ENCODE measurements around the gene SBDS. TPM values are rescaled to one million over a fixed set of nuclear protein-coding genes. Genes with fewer than 3 reads are reported as not detected.
"Not testable (repeated sequence)": the region's sequence is repeated elsewhere in the genome, so short reads cannot be mapped to it uniquely, and the experiment has no call there.

SBDS gene
- total and polyA plus RNA-seq, 4 donors, result 67.5 to 108 (median 96.0) TPM

DNA sequence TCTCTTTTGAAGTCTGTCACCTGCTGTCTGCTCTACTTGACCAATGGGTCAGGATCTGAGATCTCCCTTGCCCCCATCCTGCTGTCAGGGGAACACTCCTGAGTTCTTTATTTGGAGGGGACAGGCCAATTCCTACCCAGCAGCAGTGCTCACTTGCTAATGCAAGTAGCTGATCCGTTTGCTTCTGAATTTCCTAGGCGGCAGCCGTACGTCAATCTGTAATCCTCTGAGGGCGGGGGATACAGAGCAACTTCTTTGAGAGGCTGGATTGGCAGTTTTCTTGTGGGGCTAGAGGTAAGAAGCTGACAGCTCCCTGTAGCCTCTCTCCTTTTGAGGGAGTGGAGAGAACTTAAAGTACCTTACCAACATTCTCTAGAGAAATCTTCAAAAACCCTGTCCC is 37.9 kb upstream of the SBDS start:
- peaks cover 0 to 3% (median 0%) of the 10 kb centered on the region in 4 donors for H3K9me3 ChIP-seq (ENCODE audit: control insufficient read depth in 4 of 4, insufficient read depth in 3 of 4, low read length in 3 of 4)
- TF ChIP-seq, protein P1, sequence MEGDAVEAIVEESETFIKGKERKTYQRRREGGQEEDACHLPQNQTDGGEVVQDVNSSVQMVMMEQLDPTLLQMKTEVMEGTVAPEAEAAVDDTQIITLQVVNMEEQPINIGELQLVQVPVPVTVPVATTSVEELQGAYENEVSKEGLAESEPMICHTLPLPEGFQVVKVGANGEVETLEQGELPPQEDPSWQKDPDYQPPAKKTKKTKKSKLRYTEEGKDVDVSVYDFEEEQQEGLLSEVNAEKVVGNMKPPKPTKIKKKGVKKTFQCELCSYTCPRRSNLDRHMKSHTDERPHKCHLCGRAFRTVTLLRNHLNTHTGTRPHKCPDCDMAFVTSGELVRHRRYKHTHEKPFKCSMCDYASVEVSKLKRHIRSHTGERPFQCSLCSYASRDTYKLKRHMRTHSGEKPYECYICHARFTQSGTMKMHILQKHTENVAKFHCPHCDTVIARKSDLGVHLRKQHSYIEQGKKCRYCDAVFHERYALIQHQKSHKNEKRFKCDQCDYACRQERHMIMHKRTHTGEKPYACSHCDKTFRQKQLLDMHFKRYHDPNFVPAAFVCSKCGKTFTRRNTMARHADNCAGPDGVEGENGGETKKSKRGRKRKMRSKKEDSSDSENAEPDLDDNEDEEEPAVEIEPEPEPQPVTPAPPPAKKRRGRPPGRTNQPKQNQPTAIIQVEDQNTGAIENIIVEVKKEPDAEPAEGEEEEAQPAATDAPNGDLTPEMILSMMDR (IDR thresholded peaks at IDR 0.05; ENCODE audit: control extremely low read depth, extremely low read depth), result no peak
- no peak overlapping the region for H3K9ac ChIP-seq (ENCODE audit: insufficient read depth in 1 of 2, low read length in 2 of 2)
- peaks cover 2 to 8% (median 4%) of the 10 kb centered on the region in 4 donors for H3K36me3 ChIP-seq (ENCODE audit: control insufficient read depth in 4 of 4, insufficient read depth in 4 of 4, low read length in 4 of 4)
- no peak overlapping the region for H3K4me3 ChIP-seq
- H3K27ac ChIP-seq (ENCODE audit: low read depth in 1 of 2, low read length in 1 of 2), result no peak overlapping the region
- H3K27me3 ChIP-seq (ENCODE audit: control insufficient read depth in 3 of 3, insufficient read depth in 3 of 3, low read length in 2 of 3), result no peaks in the 10 kb centered on the region
- no peak for ATAC-seq (ENCODE audit: insufficient read depth, low FRiP score)
- H3K4me1 ChIP-seq (ENCODE audit: control insufficient read depth in 5 of 5, insufficient read depth in 5 of 5, low read length in 5 of 5), result peaks cover 0 to 2% (median 0%) of the 10 kb centered on the region in 5 donors
- no peak for DNase-seq
- 90 to 95% methylated on average over 5 of the region's 5 CpGs for WGBS, 2 donors

GRCh38 chr7:67031685-67032084 is 36.3 kb upstream of the SBDS start:
- DNase-seq; H3K4me3 ChIP-seq; ATAC-seq (ENCODE audit: insufficient read depth, low FRiP score); H3K27me3 ChIP-seq (ENCODE audit: control insufficient read depth in 3 of 3, insufficient read depth in 3 of 3, low read length in 2 of 3); H3K27ac ChIP-seq (ENCODE audit: low read depth in 1 of 2, low read length in 1 of 2); H3K36me3 ChIP-seq (ENCODE audit: control insufficient read depth in 4 of 4, insufficient read depth in 4 of 4, low read length in 4 of 4); H3K4me1 ChIP-seq (ENCODE audit: control insufficient read depth in 5 of 5, insufficient read depth in 5 of 5, low read length in 5 of 5); H3K9me3 ChIP-seq (ENCODE audit: control insufficient read depth in 4 of 4, insufficient read depth in 3 of 4, low read length in 3 of 4); H3K9ac ChIP-seq (ENCODE audit: insufficient read depth in 1 of 2, low read length in 2 of 2): not testable (repeated sequence)
- WGBS, 2 donors, result 85 to 98% methylated on average over 1 of the region's 2 CpGs

- not testable (repeated sequence) for H3K27ac ChIP-seq (ENCODE audit: low read depth in 1 of 2, low read length in 1 of 2); DNase-seq; H3K9me3 ChIP-seq (ENCODE audit: control insufficient read depth in 4 of 4, insufficient read depth in 3 of 4, low read length in 3 of 4); H3K9ac ChIP-seq (ENCODE audit: insufficient read depth in 1 of 2, low read length in 2 of 2); H3K4me1 ChIP-seq (ENCODE audit: control insufficient read depth in 5 of 5, insufficient read depth in 5 of 5, low read length in 5 of 5); ATAC-seq (ENCODE audit: insufficient read depth, low FRiP score); H3K4me3 ChIP-seq; H3K27me3 ChIP-seq (ENCODE audit: control insufficient read depth in 3 of 3, insufficient read depth in 3 of 3, low read length in 2 of 3)
- whole genome bisulfite sequencing, 2 donors, result 76 to 86% methylated on average over 1 of the region's 1 CpG
- peaks cover 7 to 21% (median 12%) of the 10 kb centered on the region in 4 donors for H3K36me3 ChIP-seq (ENCODE audit: control insufficient read depth in 4 of 4, insufficient read depth in 4 of 4, low read length in 4 of 4)
Measured at GRCh38 chr7:67025459-67025858, 30.1 kb upstream of the SBDS start.

DNA sequence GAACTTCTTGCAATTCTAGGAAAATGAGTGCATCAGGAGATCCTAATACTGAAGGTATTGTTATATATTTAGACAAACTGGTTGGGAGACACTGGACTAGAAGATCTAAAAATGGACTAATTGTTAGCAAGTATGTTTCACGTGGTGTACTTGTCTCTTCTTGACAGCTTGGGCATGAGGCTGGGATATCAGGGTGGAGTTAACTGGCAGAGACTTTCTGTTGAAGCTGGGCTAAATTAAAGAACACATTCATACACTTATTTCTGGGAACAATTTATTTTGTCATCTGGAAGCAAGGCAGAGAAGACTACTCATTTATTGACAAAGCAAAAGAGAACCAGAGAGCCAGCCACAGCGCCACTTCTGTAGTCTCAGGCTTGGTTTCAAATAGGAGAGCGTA is 27.1 kb upstream of the SBDS start:
- H3K9ac ChIP-seq (ENCODE audit: insufficient read depth in 1 of 2, low read length in 2 of 2), result no peak overlapping the region
- 92 to 95% methylated on average over 3 of the region's 3 CpGs for WGBS, 2 donors

More for the DNA sequence above, 27.1 kb upstream of the SBDS start:
- Histone ChIP-seq H3K36me3 (ENCODE audit: control insufficient read depth in 4 of 4, insufficient read depth in 4 of 4, low read length in 4 of 4) (peaks cover 12 to 27% (median 16%) of the 10 kb centered on the region in 4 donors), H3K27me3 (ENCODE audit: control insufficient read depth in 3 of 3, insufficient read depth in 3 of 3, low read length in 2 of 3) (no peaks in the 10 kb centered on the region), H3K27ac (ENCODE audit: low read depth in 1 of 2, low read length in 1 of 2) (no peak overlapping the region), H3K4me1 (ENCODE audit: control insufficient read depth in 5 of 5, insufficient read depth in 5 of 5, low read length in 5 of 5) (peaks cover 0 to 5% (median 0%) of the 10 kb centered on the region in 5 donors), H3K4me3 (no peak overlapping the region), H3K9me3 (ENCODE audit: control insufficient read depth in 4 of 4, insufficient read depth in 3 of 4, low read length in 3 of 4) (no peaks in the 10 kb centered on the region)
- DNase-seq (no peak), ATAC-seq (ENCODE audit: insufficient read depth, low FRiP score) (no peak)
- TF ChIP-seq, protein P1 (IDR thresholded peaks at IDR 0.05; ENCODE audit: control extremely low read depth, extremely low read depth), result no peak

Measured in lung (tissue), 12 donors.